Mammary epithelial cell (primary cell): ENCODE results near the gene TMCC2.

Experiments
- CTCF ChIP-seq, 2 donors: IDR thresholded peaks in 1 of 2; conservative IDR thresholded peaks in 1 of 2; 2 replicates each; pipeline ENCODE4 v1.5.1; 2011 to 2012; ENCODE audit warnings: inconsistent platforms in 2 of 2, low read length in 2 of 2, mild to moderate bottlenecking in 2 of 2, control low read depth in 1 of 2, low read depth in 1 of 2; ENCODE audit not compliant: insufficient read depth in 1 of 2; ENCODE audit errors: extremely low read depth in 1 of 2
- EZH2 ChIP-seq: IDR thresholded peaks from 2 replicates; pipeline ENCODE4 v1.6.1; 2012; ENCODE audit warnings: low read length, inconsistent platforms, borderline replicate concordance

GRCh38 chr1:205240118-205240517 is 12.4 kb downstream of the TMCC2 start:
- TF ChIP-seq CTCF (conservative IDR thresholded peaks at IDR 0.05 in 1 of 2, IDR thresholded peaks at IDR 0.05 in 1 of 2; ENCODE audit: extremely low read depth in 1 of 2, insufficient read depth in 1 of 2, low read depth in 1 of 2, low read length in 2 of 2) (no peak), EZH2 (no peak)
